GM12878 (cell line): ENCODE data around the gene WDR72. TPM values are rescaled to one million over a fixed set of nuclear protein-coding genes. Genes with fewer than 3 reads are reported as not detected.

Source experiments
- ATAC-seq: fragments of 200-7000 bp; cut with Tn5 transposase; 3 replicates; pipeline ENCODE4 v1.9.1; 2020; ENCODE audit warnings: mild to moderate bottlenecking, moderate library complexity
- BruUV-seq: library from RNA; stranded (reverse); fragments of 400-500 nt; replicated peaks from 2 replicates; lab custom pipeline; 2021; lab: Mats Ljungman, UMichigan
- CTCF ChIA-PET: fragments of 300-600 bp; sonication (Branson Sonifier 250); formaldehyde crosslinking; extraction: SDS; loops from one replicate; lab custom pipeline; 2021; ENCODE audit warnings: inconsistent platforms; lab: Yijun Ruan, JAX
- POLR2A ChIA-PET: fragments of 350-600 bp; formaldehyde crosslinking; extraction: SDS; loops from one replicate; lab custom pipeline; 2021; ENCODE audit warnings: inconsistent platforms; lab: Charles Lee
- RAD21 ChIA-PET: fragments of 300-600 bp; sonication (Branson Sonifier 250); formaldehyde crosslinking; loops from one replicate; lab custom pipeline; 2023; ENCODE audit warnings: antibody characterized with exemption; ENCODE audit not compliant: unreplicated experiment; lab: Charles Lee
- SMC1A ChIA-PET: fragments of 300-600 bp; sonication (Branson Sonifier 250); formaldehyde crosslinking; loops from one replicate; lab custom pipeline; 2023; ENCODE audit not compliant: unreplicated experiment, uncharacterized antibody; lab: Charles Lee
- DNase-seq: peaks from one replicate; pipeline ENCODE4 v3.0.0-alpha.2; 2011; ENCODE audit warnings: low read depth, low spot score
- FAIRE-seq: peaks from 3 replicates; lab custom pipeline; 2011; peaks lifted over from hg19 to GRCh38; lab: Jason Lieb, UNC
- H2AFZ ChIP-seq: 2 replicates; pipeline ENCODE4 v1.6.0; 2011; ENCODE audit warnings: low read depth, low read length, control low read depth; ENCODE audit not compliant: control insufficient read depth
- H3K27ac ChIP-seq: 2 replicates; pipeline ENCODE4 v1.5.1; 2011; ENCODE audit warnings: control low read depth; ENCODE audit not compliant: control insufficient read depth, insufficient read depth
- H3K27me3 ChIP-seq, 2 experiments: replicated peaks in 1 of 2; 2 replicates each; pipeline versions ENCODE4 v1.6.0 to v1.6.1; 2011; ENCODE audit warnings: low read length in 1 of 2; ENCODE audit not compliant: control insufficient read depth in 2 of 2, insufficient read depth in 2 of 2
- H3K36me3 ChIP-seq, 2 experiments: 2 replicates each; pipeline ENCODE4 v1.5.1; 2011; ENCODE audit warnings: low read length in 1 of 2; ENCODE audit not compliant: control insufficient read depth in 2 of 2, insufficient read depth in 2 of 2
- H3K4me1 ChIP-seq: 2 replicates; pipeline ENCODE4 v1.6.1; 2011; ENCODE audit warnings: mild to moderate bottlenecking, low read length, moderate library complexity, mixed read lengths; ENCODE audit not compliant: control insufficient read depth, insufficient read depth
- H3K4me2 ChIP-seq: 2 replicates; pipeline ENCODE4 v1.6.0; 2011; ENCODE audit warnings: control low read depth; ENCODE audit not compliant: control insufficient read depth, insufficient read depth
- H3K4me3 ChIP-seq: fragments of 200-600 bp; sonication (generic); 2 replicates; pipeline ENCODE4 v1.5.1; 2016
- H3K79me2 ChIP-seq: 2 replicates; pipeline ENCODE4 v1.6.0; 2011; ENCODE audit warnings: low read length; ENCODE audit not compliant: control insufficient read depth, insufficient read depth
- H3K9ac ChIP-seq: 2 replicates; pipeline ENCODE4 v1.8.0; 2011; ENCODE audit warnings: low read length, control low read depth, mixed read lengths; ENCODE audit not compliant: control insufficient read depth, insufficient read depth
- H3K9me3 ChIP-seq: replicated peaks from 3 replicates; pipeline ENCODE4 v1.5.1; 2011; ENCODE audit warnings: mild to moderate bottlenecking, low read length; ENCODE audit not compliant: control insufficient read depth, insufficient read depth
- H4K20me1 ChIP-seq: 2 replicates; pipeline ENCODE4 v1.6.0; 2011; ENCODE audit not compliant: control insufficient read depth, insufficient read depth
- ATF7 ChIP-seq: fragments of 450-650 bp; IDR thresholded peaks from 2 replicates; pipeline ENCODE4 v1.6.1; 2016; ENCODE audit warnings: low read depth, mild to moderate bottlenecking
- CHD2 ChIP-seq: IDR thresholded peaks from 2 replicates; pipeline ENCODE4 v1.6.1; 2011; ENCODE audit warnings: low read depth, low read length, improper control_type of control experiment, borderline replicate concordance
- NFYB ChIP-seq: IDR thresholded peaks from 2 replicates; pipeline ENCODE4 v1.6.1; 2011; ENCODE audit warnings: low read depth, mild to moderate bottlenecking, low read length, improper control_type of control experiment, moderate library complexity; ENCODE audit not compliant: insufficient read depth
- RUNX3 ChIP-seq: IDR thresholded peaks from 2 replicates; pipeline ENCODE4 v1.6.1; 2012; ENCODE audit warnings: low read length, inconsistent platforms
- ZNF217 ChIP-seq: fragments of 450-650 bp; IDR thresholded peaks from 2 replicates; pipeline ENCODE4 v1.6.1; 2017; ENCODE audit warnings: antibody characterized with exemption, mild to moderate bottlenecking
- WGBS: methylation state at CpG from one replicate; pipeline ENCODE4 v1.1.6; 2016; ENCODE audit warnings: low lambda C conversion rate; ENCODE audit not compliant: insufficient replicate concordance, insufficient coverage; ENCODE audit errors: missing lambda C conversion rate; 5-methylcytosine and 5-hydroxymethylcytosine counted together
- in situ Hi-C: fragments of 300-500 bp; cut with MboI; formaldehyde crosslinking; loops from 9 replicates; pipeline ENCODE4 v1.14.3; 2018; ENCODE audit warnings: mixed read lengths
- intact Hi-C: fragments of 100-400 bp; cut with micrococcal nuclease; formaldehyde crosslinking; loops from one replicate; pipeline ENCODE4 v1.14.2; 2022; ENCODE audit not compliant: unreplicated experiment
- polyA plus RNA-seq, 11 experiments: library from polyadenylated mRNA; depleted of rRNA in 4 of 11; unstranded in 6 of 11; stranded (reverse) in 5 of 11; fragments of >200 nt; fragmentation: Nextera tagmentation in 4 of 11; fragmentation: Illumina TruSeq in 1 of 11; extraction: Ambion mirVana in 4 of 11; extraction: Trizol in 1 of 11; gene quantifications; 1 replicate in 1 of 11; 2 replicates in 10 of 11; pipeline versions ENCODE4 v1.2.1 to v1.2.3, GENCODE V29; 2011 to 2016; ENCODE audit warnings: inconsistent platforms in 2 of 11, missing spikeins in 2 of 11, low read depth in 1 of 11
- total RNA-seq, 4 experiments: library from RNA; depleted of rRNA in 3 of 4; stranded (reverse); fragments of >200 nt in 3 of 4; fragmentation: Illumina TruSeq in 1 of 4; extraction: Trizol in 1 of 4; gene quantifications; 2 replicates each; pipeline versions ENCODE4 v1.2.1 to v1.2.3, GENCODE V29; 2013 to 2021
- TF ChIP-seq, protein P1 (sequence below): fragments of 450-650 bp; formaldehyde crosslinking; IDR thresholded peaks from 2 replicates; pipeline ENCODE4 v1.4.0; 2020; ENCODE audit warnings: mild to moderate bottlenecking, moderate library complexity

WDR72 gene
- total and polyA plus RNA-seq, 10 of the 15 experiments (the other 5 are each of a cell fraction or from before 2014, with no cell fraction given) = 0.03 TPM; not detected in 9

DNA sequence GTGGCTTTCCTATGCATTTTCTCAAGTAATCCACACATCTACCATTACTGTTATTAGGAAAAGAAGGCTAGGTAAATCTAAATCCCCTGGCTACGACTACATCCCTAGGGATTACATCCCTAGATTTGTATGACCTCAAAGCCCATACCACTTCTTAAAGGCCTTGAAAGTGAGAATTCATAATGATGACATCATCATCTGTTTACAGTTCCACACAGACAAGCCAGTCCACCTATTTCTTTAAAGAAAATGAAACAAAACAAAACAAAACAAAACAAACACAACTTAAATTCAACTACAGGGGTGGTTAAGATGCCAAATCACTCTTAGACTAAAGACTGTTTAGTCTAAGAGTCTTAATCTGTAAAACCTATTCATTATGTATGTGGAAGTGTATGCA lies 5.7 kb downstream of the WDR72 start:
- RAD21 ChIA-PET = no interaction called here
- no peak for FAIRE-seq
- in situ Hi-C loops = no loop called here

More for the DNA sequence above, 5.7 kb downstream of the WDR72 start:
- Histone ChIP-seq H2AFZ (no peak overlapping the region), H3K27ac (no peak overlapping the region), H3K27me3 (no peaks in the 10 kb centered on the region), H3K79me2 (no peaks in the 10 kb centered on the region), H3K36me3 (no peaks in the 10 kb centered on the region), H3K9ac (no peak overlapping the region), H3K4me2 (no peak overlapping the region), H3K4me3 (no peak overlapping the region), H3K9me3 (no peaks in the 10 kb centered on the region), H4K20me1 (no peaks in the 10 kb centered on the region), H3K4me1 (no peaks in the 10 kb centered on the region)
- no TSS peak for BruUV-seq
- SMC1A ChIA-PET = no interaction called here
- intact Hi-C loops = no loop called here
- DNase-seq (no peak), ATAC-seq (no peak)
- TF ChIP-seq, protein P1, sequence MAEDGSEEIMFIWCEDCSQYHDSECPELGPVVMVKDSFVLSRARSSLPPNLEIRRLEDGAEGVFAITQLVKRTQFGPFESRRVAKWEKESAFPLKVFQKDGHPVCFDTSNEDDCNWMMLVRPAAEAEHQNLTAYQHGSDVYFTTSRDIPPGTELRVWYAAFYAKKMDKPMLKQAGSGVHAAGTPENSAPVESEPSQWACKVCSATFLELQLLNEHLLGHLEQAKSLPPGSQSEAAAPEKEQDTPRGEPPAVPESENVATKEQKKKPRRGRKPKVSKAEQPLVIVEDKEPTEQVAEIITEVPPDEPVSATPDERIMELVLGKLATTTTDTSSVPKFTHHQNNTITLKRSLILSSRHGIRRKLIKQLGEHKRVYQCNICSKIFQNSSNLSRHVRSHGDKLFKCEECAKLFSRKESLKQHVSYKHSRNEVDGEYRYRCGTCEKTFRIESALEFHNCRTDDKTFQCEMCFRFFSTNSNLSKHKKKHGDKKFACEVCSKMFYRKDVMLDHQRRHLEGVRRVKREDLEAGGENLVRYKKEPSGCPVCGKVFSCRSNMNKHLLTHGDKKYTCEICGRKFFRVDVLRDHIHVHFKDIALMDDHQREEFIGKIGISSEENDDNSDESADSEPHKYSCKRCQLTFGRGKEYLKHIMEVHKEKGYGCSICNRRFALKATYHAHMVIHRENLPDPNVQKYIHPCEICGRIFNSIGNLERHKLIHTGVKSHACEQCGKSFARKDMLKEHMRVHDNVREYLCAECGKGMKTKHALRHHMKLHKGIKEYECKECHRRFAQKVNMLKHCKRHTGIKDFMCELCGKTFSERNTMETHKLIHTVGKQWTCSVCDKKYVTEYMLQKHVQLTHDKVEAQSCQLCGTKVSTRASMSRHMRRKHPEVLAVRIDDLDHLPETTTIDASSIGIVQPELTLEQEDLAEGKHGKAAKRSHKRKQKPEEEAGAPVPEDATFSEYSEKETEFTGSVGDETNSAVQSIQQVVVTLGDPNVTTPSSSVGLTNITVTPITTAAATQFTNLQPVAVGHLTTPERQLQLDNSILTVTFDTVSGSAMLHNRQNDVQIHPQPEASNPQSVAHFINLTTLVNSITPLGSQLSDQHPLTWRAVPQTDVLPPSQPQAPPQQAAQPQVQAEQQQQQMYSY (CRISPR knock-in tag) = no peak
- TF ChIP-seq RUNX3 (no peak), CHD2 (no peak), ZNF217 (no peak), ATF7 (peak; percentile 74), NFYB (no peak)
- POLR2A ChIA-PET = no interaction called here
- CTCF ChIA-PET = no interaction called here
- 0% methylated on average over 1 of the region's 1 CpG for WGBS
